GM15510 (cell line): ENCODE results near the gene EXOC8.

Experiments
- POLR2A ChIP-seq: IDR thresholded peaks from 3 replicates; pipeline ENCODE4 v1.6.1; 2011; ENCODE audit warnings: borderline replicate concordance; ENCODE audit not compliant: insufficient read length; ENCODE audit errors: extremely low read depth

Gene EXOC8

GRCh38 chr1:231295938-231296337 lies 41.7 kb downstream of the EXOC8 start:
- TF ChIP-seq POLR2A: no peak

DNA sequence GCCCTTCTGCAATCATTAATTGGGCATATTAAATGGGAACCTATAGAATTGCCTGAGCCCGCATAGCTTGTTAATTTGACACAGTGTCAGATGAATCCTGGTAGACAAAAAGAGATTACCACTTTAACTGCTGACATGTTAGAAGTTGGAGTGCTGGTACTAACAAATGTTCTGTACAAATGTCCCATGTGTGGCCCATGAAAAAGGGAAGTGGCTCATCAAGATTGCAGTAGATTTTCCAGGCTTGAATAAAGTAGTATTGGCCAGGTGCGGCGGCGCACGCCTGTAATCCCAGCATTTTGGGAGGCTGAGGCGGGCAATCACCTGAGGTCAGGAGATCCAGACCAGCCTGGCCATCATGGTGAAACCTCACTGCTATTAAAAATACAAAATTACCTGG lies 51.0 kb downstream of the EXOC8 start:
- no peak for TF ChIP-seq POLR2A

- no peak for TF ChIP-seq POLR2A
Measured at GRCh38 chr1:231284441-231284840, 53.2 kb downstream of the EXOC8 start.
